ENCODE data around the gene OR13H1.
"Not testable (repeated sequence)": the region's sequence is repeated elsewhere in the genome, so short reads cannot be mapped to it uniquely, and the experiment has no call there.

Gene OR13H1, protein sequence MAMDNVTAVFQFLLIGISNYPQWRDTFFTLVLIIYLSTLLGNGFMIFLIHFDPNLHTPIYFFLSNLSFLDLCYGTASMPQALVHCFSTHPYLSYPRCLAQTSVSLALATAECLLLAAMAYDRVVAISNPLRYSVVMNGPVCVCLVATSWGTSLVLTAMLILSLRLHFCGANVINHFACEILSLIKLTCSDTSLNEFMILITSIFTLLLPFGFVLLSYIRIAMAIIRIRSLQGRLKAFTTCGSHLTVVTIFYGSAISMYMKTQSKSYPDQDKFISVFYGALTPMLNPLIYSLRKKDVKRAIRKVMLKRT

GRCh38 chrX:131543774-131544173, at the start of gene OR13H1:
Gene OR13H1, plus strand, starts transcription at chrX:131544074. Its CDS starts 0 bp downstream, at chrX:131544074.
- DNase-seq (ENCODE audit: low read depth), result no peak

GRCh38 chrX:131501556-131501955, 42.3 kb upstream of the OR13H1 start:
- not testable (repeated sequence) for DNase-seq (ENCODE audit: low read depth)

DNA sequence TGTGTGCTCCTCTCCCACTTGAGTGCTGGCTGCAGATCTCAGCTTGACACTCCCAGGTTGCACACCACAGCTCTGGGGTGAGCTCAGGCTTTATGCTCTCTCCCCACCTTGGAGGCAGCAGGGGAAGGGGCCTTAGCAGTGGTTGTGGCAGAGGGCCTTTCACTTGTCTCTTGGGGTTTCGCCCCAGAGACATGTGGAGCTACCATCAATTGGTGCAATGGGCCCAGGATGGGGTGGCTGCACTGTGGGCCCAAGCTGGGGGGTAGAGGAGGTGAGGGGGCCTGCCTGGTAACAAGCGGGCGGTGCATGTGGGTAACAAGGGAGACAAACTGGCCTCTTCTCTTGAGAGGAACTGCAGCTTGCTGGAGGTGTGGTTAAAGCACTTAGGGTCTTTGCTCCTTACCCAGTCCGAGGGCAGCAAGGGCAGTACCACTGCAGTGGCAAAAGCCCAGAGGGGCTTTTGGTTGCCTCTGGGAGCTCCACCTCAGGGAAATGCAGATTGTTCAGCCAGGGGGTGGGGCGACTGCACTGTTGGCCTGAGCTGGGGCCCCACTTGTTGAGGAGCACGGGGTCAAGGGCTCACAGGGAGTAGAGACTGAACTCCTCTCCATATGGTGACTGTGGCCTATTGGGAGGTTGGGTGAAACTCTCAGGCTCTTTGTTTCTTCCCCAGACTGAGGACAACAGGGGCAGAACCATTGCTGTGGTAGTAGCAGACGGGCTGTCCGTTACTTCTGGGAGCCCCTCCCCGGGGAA, 30.5 kb upstream of the OR13H1 start:
- no peak for DNase-seq (ENCODE audit: low read depth)

GRCh38 chrX:131521824-131522223, 22.1 kb upstream of the OR13H1 start:
- DNase-seq (ENCODE audit: low read depth), result no peak

- no peak for DNase-seq (ENCODE audit: low read depth)
These were observed 344 bp downstream of the OR13H1 start for GRCh38 chrX:131544218-131544617.

GRCh38 chrX:131549011-131549410, 5.1 kb downstream of the OR13H1 start:
- DNase-seq (ENCODE audit: low read depth), result no peak

DNA sequence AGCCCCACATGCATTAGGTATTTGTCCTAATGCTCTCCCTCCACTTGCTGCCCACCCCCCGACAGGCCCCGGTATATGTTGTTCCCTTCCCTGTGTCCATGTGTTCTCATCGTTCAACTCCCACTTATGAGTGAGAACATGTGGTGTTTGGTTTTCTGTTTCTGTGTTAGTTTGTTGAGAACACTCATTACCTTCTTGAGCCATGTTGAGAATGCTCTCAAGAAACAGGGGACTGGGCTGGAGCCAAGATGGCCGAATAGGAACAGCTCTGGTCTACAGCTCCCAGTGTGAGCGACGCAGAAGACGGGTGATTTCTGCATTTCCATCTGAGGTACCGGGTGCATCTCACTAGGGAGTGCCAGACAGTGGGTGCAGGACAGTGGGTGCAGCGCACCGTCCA, 8.6 kb downstream of the OR13H1 start:
- not testable (repeated sequence) for DNase-seq (ENCODE audit: low read depth)

GRCh38 chrX:131558562-131558961, 14.7 kb downstream of the OR13H1 start:
- no peak for DNase-seq (ENCODE audit: low read depth)

- no peak for DNase-seq (ENCODE audit: low read depth)
These were observed 20.8 kb downstream of the OR13H1 start for GRCh38 chrX:131564553-131565229.

DNA sequence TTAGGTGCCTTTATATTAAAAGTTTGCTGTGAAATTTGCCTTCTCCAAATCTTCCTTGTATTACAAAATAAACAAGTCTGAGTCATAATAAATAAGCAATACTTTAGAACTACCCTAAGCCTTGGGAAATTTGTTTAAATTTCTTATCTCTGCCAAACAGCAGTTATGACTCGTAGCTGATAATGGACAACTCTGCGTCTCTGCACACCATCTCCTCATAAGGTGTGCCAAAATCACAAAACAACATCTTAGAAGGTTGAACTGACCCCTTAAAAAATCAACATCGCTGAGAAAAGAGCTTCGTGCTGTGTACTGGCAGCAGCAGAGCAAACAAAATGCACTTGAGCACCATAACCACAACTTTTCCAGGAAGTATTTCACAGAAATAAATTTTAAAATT, 22.0 kb downstream of the OR13H1 start:
- no peak for DNase-seq (ENCODE audit: low read depth)

DNA sequence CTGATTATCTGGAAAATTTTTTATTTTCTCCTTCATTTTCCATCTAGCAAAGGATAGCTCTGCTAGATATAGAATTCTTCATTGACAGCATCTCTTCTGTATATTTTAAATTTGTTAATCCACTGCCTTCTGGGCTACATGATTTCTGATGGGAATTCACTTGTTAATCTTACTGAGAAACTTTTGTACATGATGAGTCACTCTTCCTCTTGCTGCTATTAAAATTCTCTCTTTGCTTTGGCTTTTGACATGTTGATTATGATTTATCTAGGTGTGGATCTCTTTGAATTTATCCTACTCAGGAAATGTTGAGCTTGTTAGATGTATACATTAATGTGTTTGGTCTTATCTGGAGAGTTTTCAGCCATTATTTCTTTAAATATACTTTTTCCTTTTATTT, 27.5 kb downstream of the OR13H1 start:
- DNase-seq (ENCODE audit: low read depth), result no peak

DNA sequence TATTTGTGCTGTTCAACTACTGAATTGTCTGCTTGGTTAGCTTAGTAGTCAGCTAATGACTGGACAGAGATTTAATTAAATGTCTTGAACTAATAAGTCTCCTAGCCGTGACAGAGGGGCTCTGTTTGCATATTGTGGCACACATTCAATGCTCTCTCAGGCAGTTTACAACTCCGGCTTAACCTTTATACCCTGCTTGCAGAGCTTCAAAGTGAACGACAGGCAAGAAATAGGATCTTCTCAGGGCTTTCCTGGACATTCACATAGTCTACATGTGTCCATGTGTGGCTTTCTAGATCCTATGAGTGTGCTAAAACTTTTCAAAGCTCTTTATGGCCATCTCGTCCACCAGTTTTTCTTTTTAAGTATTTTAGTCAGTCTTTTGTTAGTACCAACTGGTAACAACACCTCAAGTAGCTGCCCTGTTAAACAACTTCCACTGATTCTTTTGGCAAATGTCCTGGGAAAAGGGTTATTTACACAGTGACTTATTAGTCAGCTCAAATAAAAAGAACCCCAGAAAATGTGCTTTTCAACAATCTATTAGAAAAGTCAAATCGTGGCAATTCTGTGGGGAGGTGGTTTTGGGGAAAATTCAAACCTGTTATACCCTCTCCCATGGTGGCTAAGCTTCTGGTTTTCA, 28.6 kb downstream of the OR13H1 start:
- DNase-seq (ENCODE audit: low read depth), result no peak

- no peak for DNase-seq (ENCODE audit: low read depth)
These were observed 33.5 kb downstream of the OR13H1 start for GRCh38 chrX:131577413-131577812.

- no peak for DNase-seq (ENCODE audit: low read depth)
These were observed 34.3 kb downstream of the OR13H1 start for GRCh38 chrX:131577999-131578734.

- DNase-seq (ENCODE audit: low read depth), result not testable (repeated sequence)
These were observed 35.0 kb downstream of the OR13H1 start for GRCh38 chrX:131578735-131579367.

DNA sequence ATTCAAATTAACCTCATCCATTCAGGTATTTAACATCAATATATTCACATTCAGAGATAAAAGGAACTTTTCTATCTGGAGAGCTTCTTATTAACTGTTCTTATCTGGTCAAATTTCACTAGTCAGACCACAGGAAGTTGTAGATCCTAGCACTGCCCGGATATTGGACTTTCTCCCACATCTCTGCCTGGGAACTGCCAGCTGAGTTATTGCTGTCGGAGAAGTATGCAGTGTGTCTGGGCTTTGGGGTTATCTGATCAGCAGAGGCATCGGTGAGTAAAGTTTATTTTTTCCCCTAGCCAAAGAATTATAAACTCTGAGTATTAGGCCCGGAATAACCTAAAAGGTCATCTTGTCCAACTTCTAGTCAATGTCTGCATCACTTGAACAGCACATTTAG, 45.1 kb downstream of the OR13H1 start:
- no peak for DNase-seq (ENCODE audit: low read depth)

Data from fibroblast of gingiva (primary cell).